GM23338 (cell line): Measurements from ENCODE around the gene C1QTNF1.

Experiments used
- CTCF ChIP-seq, 2 experiments: fragments of 200-600 bp in 1 of 2; sonication (generic) in 1 of 2; conservative IDR thresholded peaks; 2 replicates each; pipeline versions ENCODE4 v1.5.1 to v1.6.1; 2016 to 2017; ENCODE audit warnings: antibody characterized with exemption in 2 of 2, low read depth in 2 of 2, mild to moderate bottlenecking in 2 of 2, moderate library complexity in 1 of 2
- EZH2 ChIP-seq: fragments of 200-600 bp; sonication (generic); IDR thresholded peaks from one replicate; pipeline ENCODE4 v1.8.0; 2017; ENCODE audit warnings: antibody characterized with exemption, mild to moderate bottlenecking, low read depth; ENCODE audit not compliant: unreplicated experiment
- EZH2phosphoT487 ChIP-seq: fragments of 200-600 bp; sonication (generic); IDR thresholded peaks from one replicate; pipeline ENCODE4 v1.8.1; 2018; ENCODE audit warnings: antibody characterized with exemption; ENCODE audit not compliant: unreplicated experiment
- JUNB ChIP-seq: IDR thresholded peaks from one replicate; pipeline ENCODE4 v1.6.1; 2016; ENCODE audit warnings: antibody characterized with exemption; ENCODE audit not compliant: unreplicated experiment
- POLR2AphosphoS5 ChIP-seq: IDR thresholded peaks from 2 replicates; pipeline ENCODE4 v1.6.1; 2016; ENCODE audit warnings: antibody characterized with exemption, low read depth
- REST ChIP-seq: IDR thresholded peaks from one replicate; pipeline ENCODE4 v1.6.1; 2018; ENCODE audit warnings: antibody characterized with exemption; ENCODE audit not compliant: unreplicated experiment
- STAT1 ChIP-seq: IDR thresholded peaks from one replicate; pipeline ENCODE4 v1.6.1; 2016; ENCODE audit warnings: antibody characterized with exemption; ENCODE audit not compliant: unreplicated experiment

DNA sequence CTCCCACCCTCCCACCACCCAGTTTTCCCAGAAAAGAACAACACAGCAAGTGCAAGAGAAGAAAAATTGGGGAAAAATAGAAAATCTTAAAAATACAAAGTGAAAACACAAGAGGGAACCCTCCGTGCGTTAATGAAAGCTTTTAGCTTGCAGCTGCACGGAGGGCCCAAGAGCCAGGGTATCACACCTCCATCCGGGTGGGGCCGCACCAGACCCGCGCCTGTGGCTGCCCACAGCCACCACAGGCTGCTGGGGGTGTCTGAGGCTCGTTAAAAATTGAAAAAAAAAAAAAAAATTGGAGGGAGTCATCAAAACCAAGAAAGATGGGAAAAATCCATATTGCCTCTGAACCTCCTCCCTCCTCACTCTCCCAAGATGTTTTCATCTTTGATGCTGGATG lies 69.3 kb downstream of the C1QTNF1 start:
- TF ChIP-seq CTCF (conservative IDR thresholded peaks at IDR 0.05; ENCODE audit: low read depth in 2 of 2) (no peak), JUNB (no peak), POLR2AphosphoS5 (no peak), EZH2phosphoT487 (no peak), EZH2 (no peak), REST (no peak), STAT1 (no peak)
